ENCODE measurements around the gene ARID4B. TPM values are rescaled to one million over a fixed set of nuclear protein-coding genes. Genes with fewer than 3 reads are reported as not detected.

Gene ARID4B, protein sequence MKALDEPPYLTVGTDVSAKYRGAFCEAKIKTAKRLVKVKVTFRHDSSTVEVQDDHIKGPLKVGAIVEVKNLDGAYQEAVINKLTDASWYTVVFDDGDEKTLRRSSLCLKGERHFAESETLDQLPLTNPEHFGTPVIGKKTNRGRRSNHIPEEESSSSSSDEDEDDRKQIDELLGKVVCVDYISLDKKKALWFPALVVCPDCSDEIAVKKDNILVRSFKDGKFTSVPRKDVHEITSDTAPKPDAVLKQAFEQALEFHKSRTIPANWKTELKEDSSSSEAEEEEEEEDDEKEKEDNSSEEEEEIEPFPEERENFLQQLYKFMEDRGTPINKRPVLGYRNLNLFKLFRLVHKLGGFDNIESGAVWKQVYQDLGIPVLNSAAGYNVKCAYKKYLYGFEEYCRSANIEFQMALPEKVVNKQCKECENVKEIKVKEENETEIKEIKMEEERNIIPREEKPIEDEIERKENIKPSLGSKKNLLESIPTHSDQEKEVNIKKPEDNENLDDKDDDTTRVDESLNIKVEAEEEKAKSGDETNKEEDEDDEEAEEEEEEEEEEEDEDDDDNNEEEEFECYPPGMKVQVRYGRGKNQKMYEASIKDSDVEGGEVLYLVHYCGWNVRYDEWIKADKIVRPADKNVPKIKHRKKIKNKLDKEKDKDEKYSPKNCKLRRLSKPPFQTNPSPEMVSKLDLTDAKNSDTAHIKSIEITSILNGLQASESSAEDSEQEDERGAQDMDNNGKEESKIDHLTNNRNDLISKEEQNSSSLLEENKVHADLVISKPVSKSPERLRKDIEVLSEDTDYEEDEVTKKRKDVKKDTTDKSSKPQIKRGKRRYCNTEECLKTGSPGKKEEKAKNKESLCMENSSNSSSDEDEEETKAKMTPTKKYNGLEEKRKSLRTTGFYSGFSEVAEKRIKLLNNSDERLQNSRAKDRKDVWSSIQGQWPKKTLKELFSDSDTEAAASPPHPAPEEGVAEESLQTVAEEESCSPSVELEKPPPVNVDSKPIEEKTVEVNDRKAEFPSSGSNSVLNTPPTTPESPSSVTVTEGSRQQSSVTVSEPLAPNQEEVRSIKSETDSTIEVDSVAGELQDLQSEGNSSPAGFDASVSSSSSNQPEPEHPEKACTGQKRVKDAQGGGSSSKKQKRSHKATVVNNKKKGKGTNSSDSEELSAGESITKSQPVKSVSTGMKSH (N-terminal part only)
- polyA plus RNA-seq = 10 to 100 TPM; 10.3 to 26.6 (median 12.6) TPM
- long read RNA-seq, donor 1 = 0 reads
- long read RNA-seq, donor 2 = 0 reads
- long read RNA-seq, donor 3, partial matches to known transcripts = 25 of 25 reads
- long read RNA-seq, donor 3, other reads (novel, unspliced or antisense) = 0 of 25 reads
- long read RNA-seq, donor 4 = 0 reads
- long read RNA-seq, donor 5, partial matches to known transcripts = 8 of 9 reads
- long read RNA-seq, donor 5, other reads (novel, unspliced or antisense) = 0 of 9 reads
- long read RNA-seq, donor 6, partial matches to known transcripts = 7 of 10 reads
- long read RNA-seq, donor 6, other reads (novel, unspliced or antisense) = 0 of 10 reads
- long read RNA-seq, donor 7 = 0 reads
- long read RNA-seq, donor 8, partial matches to known transcripts = 0 of 1 reads
- long read RNA-seq, donor 8, other reads (novel, unspliced or antisense) = 0 of 1 reads
- long read RNA-seq, donor 9 = 0 reads
- long read RNA-seq, donor 10, partial matches to known transcripts = 8 of 9 reads
- long read RNA-seq, donor 10, other reads (novel, unspliced or antisense) = 0 of 9 reads

DNA sequence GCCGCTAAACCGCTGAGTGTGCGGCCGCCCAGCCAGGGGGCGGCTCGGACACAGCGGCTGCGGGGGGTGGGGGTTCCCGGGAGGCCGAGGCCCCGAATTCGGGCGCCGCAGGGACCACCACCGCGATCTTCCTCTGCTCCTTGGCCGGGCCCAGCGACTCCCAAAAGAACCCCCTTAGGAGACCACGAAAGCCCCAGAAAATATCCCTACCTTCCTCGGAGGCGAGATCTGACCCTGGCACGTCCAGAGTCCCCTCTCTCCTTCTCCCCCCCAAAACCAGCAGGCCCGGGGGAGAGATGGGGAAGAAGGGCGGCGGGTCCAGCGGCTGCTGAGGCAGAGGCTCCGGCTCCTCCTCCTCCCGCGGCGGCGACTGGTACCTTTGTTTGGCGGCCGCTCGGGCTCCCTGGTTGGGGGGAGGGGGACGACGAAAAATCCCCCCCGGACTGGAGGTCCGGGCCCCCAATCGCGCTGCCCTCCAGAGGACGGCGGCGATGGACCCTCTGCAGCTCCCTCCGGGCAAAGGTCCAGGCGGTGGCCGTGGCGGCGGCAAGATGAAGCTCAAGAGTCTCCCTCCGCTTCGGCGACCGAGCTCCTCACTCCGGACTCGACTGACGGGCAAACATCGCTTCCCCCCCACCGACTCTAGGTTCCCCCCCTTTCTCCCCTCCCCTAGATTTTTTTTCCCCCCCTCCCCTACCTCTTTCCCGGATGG, at the start of gene ARID4B:
Gene ARID4B (minus strand): TSS at position 621 of the 712 bp plus-strand sequence. CDS start 1,260 bp downstream, outside the sequence.
- peak within 1 kb of the TSS; percentile 93 to 100 (median 99) for H3K4me3 ChIP-seq (ENCODE audit: low read depth in 1 of 3, low read length in 3 of 3)
- whole genome bisulfite sequencing, 3 donors = 0% methylated on average over 33 to 58 of the region's 58 CpGs
- no peak for FAIRE-seq
- DNase-seq = no peak
- H3K36me3 ChIP-seq (ENCODE audit: control insufficient read depth in 3 of 3, insufficient read depth in 2 of 3, low read depth in 1 of 3, low read length in 3 of 3) = peaks cover 0 to 13% (median 0%) of the 10 kb centered on the region in 3 donors
- H3K4me1 ChIP-seq (ENCODE audit: control insufficient read depth in 3 of 3, insufficient read depth in 2 of 3, low read depth in 1 of 3, low read length in 2 of 3) = peaks cover 1 to 10% (median 4%) of the 10 kb centered on the region in 3 donors
- peak within 1 kb of the TSS; percentile 89 to 100 (median 98) for H3K27ac ChIP-seq (ENCODE audit: low read depth in 1 of 3, low read length in 2 of 3)
- H3K27me3 ChIP-seq (ENCODE audit: control insufficient read depth in 3 of 3, insufficient read depth in 3 of 3, low read length in 3 of 3) = no peaks in the 10 kb centered on the region
- H3K9me3 ChIP-seq (ENCODE audit: control insufficient read depth in 2 of 2, insufficient read depth in 1 of 2, low read depth in 1 of 2, low read length in 1 of 2) = no peaks in the 10 kb centered on the region

- no peaks in the 10 kb centered on the region for H3K27me3 ChIP-seq (ENCODE audit: control insufficient read depth in 3 of 3, insufficient read depth in 3 of 3, low read length in 3 of 3)
- FAIRE-seq (no peak), DNase-seq (no peak)
- no peak overlapping the region for H3K27ac ChIP-seq (ENCODE audit: low read depth in 1 of 3, low read length in 2 of 3)
- no peaks in the 10 kb centered on the region for H3K9me3 ChIP-seq (ENCODE audit: control insufficient read depth in 2 of 2, insufficient read depth in 1 of 2, low read depth in 1 of 2, low read length in 1 of 2)
- no peak overlapping the region for H3K4me3 ChIP-seq (ENCODE audit: low read depth in 1 of 3, low read length in 3 of 3)
- H3K36me3 ChIP-seq (ENCODE audit: control insufficient read depth in 3 of 3, insufficient read depth in 2 of 3, low read depth in 1 of 3, low read length in 3 of 3) = peaks cover 0 to 27% (median 3%) of the 10 kb centered on the region in 3 donors
- H3K4me1 ChIP-seq (ENCODE audit: control insufficient read depth in 3 of 3, insufficient read depth in 2 of 3, low read depth in 1 of 3, low read length in 2 of 3) = no peaks in the 10 kb centered on the region
- 93 to 96% (median 95%) methylated on average over 6 of the region's 6 CpGs for WGBS, 3 donors
These were observed 48.1 kb upstream of the ARID4B start for GRCh38 chr1:235375919-235376605.

DNA sequence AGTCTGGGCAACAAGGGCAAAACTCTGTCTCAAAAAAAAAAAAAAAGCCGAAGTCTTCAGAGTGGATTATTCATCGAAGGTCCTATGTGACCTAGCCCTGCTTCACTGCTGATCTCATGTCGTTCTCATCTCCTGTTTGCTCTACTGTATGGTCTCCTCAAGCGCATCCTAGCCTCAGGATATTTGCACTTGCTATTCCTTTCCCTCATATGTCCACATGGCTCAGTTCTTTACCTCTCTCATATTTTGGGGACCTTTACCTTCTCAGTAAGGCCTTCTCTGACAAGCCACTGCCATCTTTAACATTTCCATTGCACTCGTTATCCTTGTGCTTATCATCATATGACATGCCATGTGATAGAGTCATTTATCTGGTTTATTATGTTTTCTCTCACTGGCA, 41.8 kb upstream of the ARID4B start:
- Histone ChIP-seq H3K27ac (ENCODE audit: low read depth in 1 of 3, low read length in 2 of 3) (no peak overlapping the region), H3K9me3 (ENCODE audit: control insufficient read depth in 2 of 2, insufficient read depth in 1 of 2, low read depth in 1 of 2, low read length in 1 of 2) (no peaks in the 10 kb centered on the region), H3K4me3 (ENCODE audit: low read depth in 1 of 3, low read length in 3 of 3) (no peak overlapping the region), H3K4me1 (ENCODE audit: control insufficient read depth in 3 of 3, insufficient read depth in 2 of 3, low read depth in 1 of 3, low read length in 2 of 3) (peaks cover 0 to 3% (median 0%) of the 10 kb centered on the region in 3 donors), H3K27me3 (ENCODE audit: control insufficient read depth in 3 of 3, insufficient read depth in 3 of 3, low read length in 3 of 3) (no peaks in the 10 kb centered on the region), H3K36me3 (ENCODE audit: control insufficient read depth in 3 of 3, insufficient read depth in 2 of 3, low read depth in 1 of 3, low read length in 3 of 3) (peaks cover 0 to 8% (median 0%) of the 10 kb centered on the region in 3 donors)
- DNase-seq (peak in 1 of 2 donors; percentile 6), FAIRE-seq (no peak)
- 85 to 92% (median 92%) methylated on average over 5 of the region's 5 CpGs for WGBS, 3 donors

- Histone ChIP-seq H3K27ac (ENCODE audit: low read depth in 1 of 3, low read length in 2 of 3) (no peak overlapping the region), H3K9me3 (ENCODE audit: control insufficient read depth in 2 of 2, insufficient read depth in 1 of 2, low read depth in 1 of 2, low read length in 1 of 2) (no peaks in the 10 kb centered on the region), H3K36me3 (ENCODE audit: control insufficient read depth in 3 of 3, insufficient read depth in 2 of 3, low read depth in 1 of 3, low read length in 3 of 3) (peaks cover 0 to 6% (median 0%) of the 10 kb centered on the region in 3 donors), H3K4me3 (ENCODE audit: low read depth in 1 of 3, low read length in 3 of 3) (peak overlapping the region in 1 of 3 donors; percentile 75), H3K4me1 (ENCODE audit: control insufficient read depth in 3 of 3, insufficient read depth in 2 of 3, low read depth in 1 of 3, low read length in 2 of 3) (peaks cover 0 to 3% (median 0%) of the 10 kb centered on the region in 3 donors), H3K27me3 (ENCODE audit: control insufficient read depth in 3 of 3, insufficient read depth in 3 of 3, low read length in 3 of 3) (no peaks in the 10 kb centered on the region)
- WGBS, 3 donors = 68 to 73% (median 71%) methylated on average over 5 of the region's 5 CpGs
- no peak for FAIRE-seq
- DNase-seq = no peak
These were observed 40.4 kb upstream of the ARID4B start for GRCh38 chr1:235368428-235368827.

GRCh38 chr1:235367000-235367908, 39.3 kb upstream of the ARID4B start, which contains the start of gene TBCE:
TBCE (plus strand) TSS chr1:235367427; CDS start chr1:235380050, 12,623 bp downstream.
- WGBS, 3 donors = 0% methylated on average over 38 of the region's 38 CpGs

DNA sequence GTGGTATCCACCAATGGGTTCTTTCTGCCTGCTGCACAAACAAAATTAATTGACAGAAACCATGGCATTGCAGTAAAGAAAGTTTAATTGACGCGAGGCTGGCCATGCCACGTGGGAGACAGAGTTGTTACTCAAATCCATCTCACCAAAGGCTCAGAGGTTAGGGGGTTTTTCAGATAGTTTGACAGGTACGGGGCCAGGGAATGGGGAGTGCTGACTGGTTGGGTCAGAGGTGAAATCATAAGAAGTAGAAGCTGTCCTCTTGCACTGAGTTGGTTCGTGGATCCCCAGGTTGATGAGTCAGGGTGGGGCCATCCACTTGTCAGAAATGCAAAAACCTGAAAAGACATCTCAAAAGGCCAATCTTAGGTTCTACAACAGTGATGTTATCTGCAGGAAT, 38.3 kb upstream of the ARID4B start:
- no peaks in the 10 kb centered on the region for H3K27me3 ChIP-seq (ENCODE audit: control insufficient read depth in 3 of 3, insufficient read depth in 3 of 3, low read length in 3 of 3)
- WGBS, 3 donors = 85 to 86% (median 85%) methylated on average over 5 of the region's 5 CpGs
- no peak overlapping the region for H3K4me3 ChIP-seq (ENCODE audit: low read depth in 1 of 3, low read length in 3 of 3)
- H3K36me3 ChIP-seq (ENCODE audit: control insufficient read depth in 3 of 3, insufficient read depth in 2 of 3, low read depth in 1 of 3, low read length in 3 of 3) = peaks cover 0 to 3% (median 0%) of the 10 kb centered on the region in 3 donors
- FAIRE-seq (no peak), DNase-seq (no peak)
- peaks cover 0 to 3% (median 0%) of the 10 kb centered on the region in 3 donors for H3K4me1 ChIP-seq (ENCODE audit: control insufficient read depth in 3 of 3, insufficient read depth in 2 of 3, low read depth in 1 of 3, low read length in 2 of 3)
- no peaks in the 10 kb centered on the region for H3K9me3 ChIP-seq (ENCODE audit: control insufficient read depth in 2 of 2, insufficient read depth in 1 of 2, low read depth in 1 of 2, low read length in 1 of 2)
- H3K27ac ChIP-seq (ENCODE audit: low read depth in 1 of 3, low read length in 2 of 3) = no peak overlapping the region

More at GRCh38 chr1:235367000-235367908, 39.3 kb upstream of the ARID4B start, which contains the start of gene TBCE:
- Histone ChIP-seq H3K4me1 (ENCODE audit: control insufficient read depth in 3 of 3, insufficient read depth in 2 of 3, low read depth in 1 of 3, low read length in 2 of 3) (peaks cover 0 to 3% (median 0%) of the 10 kb centered on the region in 3 donors), H3K36me3 (ENCODE audit: control insufficient read depth in 3 of 3, insufficient read depth in 2 of 3, low read depth in 1 of 3, low read length in 3 of 3) (peaks cover 0 to 6% (median 0%) of the 10 kb centered on the region in 3 donors), H3K9me3 (ENCODE audit: control insufficient read depth in 2 of 2, insufficient read depth in 1 of 2, low read depth in 1 of 2, low read length in 1 of 2) (no peaks in the 10 kb centered on the region), H3K27me3 (ENCODE audit: control insufficient read depth in 3 of 3, insufficient read depth in 3 of 3, low read length in 3 of 3) (no peaks in the 10 kb centered on the region), H3K4me3 (ENCODE audit: low read depth in 1 of 3, low read length in 3 of 3) (peak within 1 kb of the TSS; percentile 67 to 75 (median 70)), H3K27ac (ENCODE audit: low read depth in 1 of 3, low read length in 2 of 3) (peak within 1 kb of the TSS; percentile 75 to 88 (median 83))
- DNase-seq = peak; percentile 97 to 99
- peak; percentile 39 for FAIRE-seq

All from small intestine (tissue), 16 donors.